ENCODE measurements around the gene MAPK11.

GRCh38 chr22:50277761-50278160 is 7.6 kb upstream of the MAPK11 start:
- no peak for TF ChIP-seq REST (IDR thresholded peaks at IDR 0.05; ENCODE audit: insufficient read depth in 1 of 2, low read depth in 2 of 2, low read length in 2 of 2)
- no peak for TF ChIP-seq POLR2AphosphoS5 (IDR thresholded peaks at IDR 0.05; ENCODE audit: low read depth, low read length)

Measured in PFSK-1 (cell line).